Measurements from ENCODE around the gene LRRC37A3.
"Not testable (repeated sequence)": the region's sequence is repeated elsewhere in the genome, so short reads cannot be mapped to it uniquely, and the experiment has no call there.

- TF ChIP-seq, protein P1, sequence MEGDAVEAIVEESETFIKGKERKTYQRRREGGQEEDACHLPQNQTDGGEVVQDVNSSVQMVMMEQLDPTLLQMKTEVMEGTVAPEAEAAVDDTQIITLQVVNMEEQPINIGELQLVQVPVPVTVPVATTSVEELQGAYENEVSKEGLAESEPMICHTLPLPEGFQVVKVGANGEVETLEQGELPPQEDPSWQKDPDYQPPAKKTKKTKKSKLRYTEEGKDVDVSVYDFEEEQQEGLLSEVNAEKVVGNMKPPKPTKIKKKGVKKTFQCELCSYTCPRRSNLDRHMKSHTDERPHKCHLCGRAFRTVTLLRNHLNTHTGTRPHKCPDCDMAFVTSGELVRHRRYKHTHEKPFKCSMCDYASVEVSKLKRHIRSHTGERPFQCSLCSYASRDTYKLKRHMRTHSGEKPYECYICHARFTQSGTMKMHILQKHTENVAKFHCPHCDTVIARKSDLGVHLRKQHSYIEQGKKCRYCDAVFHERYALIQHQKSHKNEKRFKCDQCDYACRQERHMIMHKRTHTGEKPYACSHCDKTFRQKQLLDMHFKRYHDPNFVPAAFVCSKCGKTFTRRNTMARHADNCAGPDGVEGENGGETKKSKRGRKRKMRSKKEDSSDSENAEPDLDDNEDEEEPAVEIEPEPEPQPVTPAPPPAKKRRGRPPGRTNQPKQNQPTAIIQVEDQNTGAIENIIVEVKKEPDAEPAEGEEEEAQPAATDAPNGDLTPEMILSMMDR (IDR thresholded peaks at IDR 0.05): not testable (repeated sequence)
- TF ChIP-seq SIN3A (IDR thresholded peaks at IDR 0.05; ENCODE audit: borderline replicate concordance, insufficient read depth, low read depth, low read length): not testable (repeated sequence)
Measured at GRCh38 chr17:64934284-64934778, 15.1 kb upstream of the LRRC37A3 start.
